GM19455 (cell line): ENCODE measurements around the gene RNF152.
"Not testable (repeated sequence)": the region's sequence is repeated elsewhere in the genome, so short reads cannot be mapped to it uniquely, and the experiment has no call there.

Experiments
- ATAC-seq: cut with Tn5 transposase; IDR thresholded peaks from one replicate; pipeline ENCODE4 v1.9.1; 2021; ENCODE audit not compliant: unreplicated experiment

Gene RNF152

GRCh38 chr18:61822879-61823278, 69.9 kb downstream of the RNF152 start:
- no peak for ATAC-seq

GRCh38 chr18:61821748-61822147, 71.1 kb downstream of the RNF152 start:
- ATAC-seq: no peak

GRCh38 chr18:61820882-61821281, 71.9 kb downstream of the RNF152 start:
- no peak for ATAC-seq

GRCh38 chr18:61817086-61817485, 75.7 kb downstream of the RNF152 start:
- no peak for ATAC-seq

GRCh38 chr18:61815885-61816470, 76.8 kb downstream of the RNF152 start:
- ATAC-seq: no peak

- ATAC-seq: no peak
These were observed 84.5 kb downstream of the RNF152 start for GRCh38 chr18:61808286-61808685.

GRCh38 chr18:61803393-61803792, 89.4 kb downstream of the RNF152 start:
- no peak for ATAC-seq

- no peak for ATAC-seq
These were observed 94.9 kb downstream of the RNF152 start for GRCh38 chr18:61797696-61798590.

- ATAC-seq: no peak
These were observed 101.8 kb downstream of the RNF152 start for GRCh38 chr18:61791031-61791430.

- not testable (repeated sequence) for ATAC-seq
These were observed 105.7 kb downstream of the RNF152 start for GRCh38 chr18:61787011-61787670.

GRCh38 chr18:61785588-61785987, 107.2 kb downstream of the RNF152 start:
- ATAC-seq: no peak

GRCh38 chr18:61784834-61785233, 108.0 kb downstream of the RNF152 start:
- ATAC-seq: no peak

GRCh38 chr18:61782545-61782944, 110.3 kb downstream of the RNF152 start:
- no peak for ATAC-seq

- ATAC-seq: not testable (repeated sequence)
These were observed 116.6 kb downstream of the RNF152 start for GRCh38 chr18:61776201-61776600.

GRCh38 chr18:61774846-61775245, 118.0 kb downstream of the RNF152 start:
- no peak for ATAC-seq

GRCh38 chr18:61772293-61772848, 120.4 kb downstream of the RNF152 start:
- no peak for ATAC-seq

GRCh38 chr18:61771861-61772260, 120.9 kb downstream of the RNF152 start:
- ATAC-seq: no peak

- ATAC-seq: no peak
These were observed 122.5 kb downstream of the RNF152 start for GRCh38 chr18:61770279-61770678.

GRCh38 chr18:61766266-61766884, 126.4 kb downstream of the RNF152 start:
- ATAC-seq: no peak

GRCh38 chr18:61765097-61765496, 127.7 kb downstream of the RNF152 start:
- no peak for ATAC-seq

- ATAC-seq: no peak
These were observed 128.4 kb downstream of the RNF152 start for GRCh38 chr18:61764381-61764780.
